HL-60 (cell line): ENCODE measurements around the gene RPN2.

Source experiments
- DNase-seq, 2 experiments: peaks; one replicate each; pipeline ENCODE4 v3.0.0-alpha.2; 2010 to 2020; ENCODE audit warnings: low read depth in 1 of 2, low spot score in 1 of 2
- H3K27ac ChIP-seq: fragments of 250-450 bp; sonication (Bioruptor Pico); replicated peaks from 2 replicates; pipeline ENCODE4 v1.5.1; 2020; ENCODE audit warnings: mild to moderate bottlenecking, moderate library complexity
- H3K27me3 ChIP-seq: fragments of 250-450 bp; sonication (Bioruptor Pico); 2 replicates; pipeline ENCODE4 v1.5.1; 2021; ENCODE audit warnings: mild to moderate bottlenecking, moderate library complexity; ENCODE audit not compliant: insufficient read depth, poor library complexity, severe bottlenecking
- H3K4me3 ChIP-seq: replicated peaks from 2 replicates; pipeline ENCODE4 v1.5.1; 2011; ENCODE audit warnings: mild to moderate bottlenecking, control low read depth, low read length; ENCODE audit not compliant: insufficient read depth
- GABPA ChIP-seq: IDR thresholded peaks from 2 replicates; pipeline ENCODE4 v1.6.1; 2012; ENCODE audit warnings: low read depth
- POLR2AphosphoS5 ChIP-seq: IDR thresholded peaks from 2 replicates; pipeline ENCODE4 v1.6.1; 2012; ENCODE audit warnings: low read depth
- SPI1 ChIP-seq: IDR thresholded peaks from 2 replicates; pipeline ENCODE4 v1.6.1; 2012; ENCODE audit warnings: low read depth, mild to moderate bottlenecking, borderline replicate concordance
- TF ChIP-seq, protein P1 (sequence below): IDR thresholded peaks from 2 replicates; pipeline ENCODE4 v1.6.1; 2012; ENCODE audit warnings: low read depth; ENCODE audit not compliant: insufficient replicate concordance
- TF ChIP-seq, protein P2 (sequence below): IDR thresholded peaks from one replicate; pipeline ENCODE4 v1.5.1; 2011; ENCODE audit warnings: low read length, control low read depth, inconsistent platforms; ENCODE audit not compliant: insufficient read depth

The RPN2 gene

DNA sequence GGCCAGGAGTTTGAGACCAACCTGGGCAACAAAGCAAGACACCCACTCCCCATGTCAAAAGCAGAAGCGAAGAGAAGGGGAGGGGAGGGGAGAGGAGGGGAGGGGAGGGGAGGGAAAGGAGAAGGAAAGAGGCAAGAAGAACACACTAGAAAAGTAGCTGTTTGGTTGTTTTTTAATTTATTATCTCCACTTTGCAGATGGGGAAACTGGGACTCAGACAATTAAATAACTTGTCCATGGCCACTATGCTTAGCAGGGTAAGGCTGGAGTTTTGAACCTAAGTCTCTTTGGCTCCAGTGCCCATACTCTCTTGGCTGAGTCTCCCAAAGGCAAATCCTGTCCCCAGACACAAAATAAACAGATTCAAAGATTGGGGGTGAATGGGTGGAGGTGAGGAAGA is 94.9 kb downstream of the RPN2 start:
- Histone ChIP-seq H3K27ac (no peak overlapping the region), H3K4me3 (no peak overlapping the region), H3K27me3 (no peaks in the 10 kb centered on the region)
- TF ChIP-seq SPI1 (no peak), GABPA (no peak), POLR2AphosphoS5 (no peak)
- TF ChIP-seq, protein P1, sequence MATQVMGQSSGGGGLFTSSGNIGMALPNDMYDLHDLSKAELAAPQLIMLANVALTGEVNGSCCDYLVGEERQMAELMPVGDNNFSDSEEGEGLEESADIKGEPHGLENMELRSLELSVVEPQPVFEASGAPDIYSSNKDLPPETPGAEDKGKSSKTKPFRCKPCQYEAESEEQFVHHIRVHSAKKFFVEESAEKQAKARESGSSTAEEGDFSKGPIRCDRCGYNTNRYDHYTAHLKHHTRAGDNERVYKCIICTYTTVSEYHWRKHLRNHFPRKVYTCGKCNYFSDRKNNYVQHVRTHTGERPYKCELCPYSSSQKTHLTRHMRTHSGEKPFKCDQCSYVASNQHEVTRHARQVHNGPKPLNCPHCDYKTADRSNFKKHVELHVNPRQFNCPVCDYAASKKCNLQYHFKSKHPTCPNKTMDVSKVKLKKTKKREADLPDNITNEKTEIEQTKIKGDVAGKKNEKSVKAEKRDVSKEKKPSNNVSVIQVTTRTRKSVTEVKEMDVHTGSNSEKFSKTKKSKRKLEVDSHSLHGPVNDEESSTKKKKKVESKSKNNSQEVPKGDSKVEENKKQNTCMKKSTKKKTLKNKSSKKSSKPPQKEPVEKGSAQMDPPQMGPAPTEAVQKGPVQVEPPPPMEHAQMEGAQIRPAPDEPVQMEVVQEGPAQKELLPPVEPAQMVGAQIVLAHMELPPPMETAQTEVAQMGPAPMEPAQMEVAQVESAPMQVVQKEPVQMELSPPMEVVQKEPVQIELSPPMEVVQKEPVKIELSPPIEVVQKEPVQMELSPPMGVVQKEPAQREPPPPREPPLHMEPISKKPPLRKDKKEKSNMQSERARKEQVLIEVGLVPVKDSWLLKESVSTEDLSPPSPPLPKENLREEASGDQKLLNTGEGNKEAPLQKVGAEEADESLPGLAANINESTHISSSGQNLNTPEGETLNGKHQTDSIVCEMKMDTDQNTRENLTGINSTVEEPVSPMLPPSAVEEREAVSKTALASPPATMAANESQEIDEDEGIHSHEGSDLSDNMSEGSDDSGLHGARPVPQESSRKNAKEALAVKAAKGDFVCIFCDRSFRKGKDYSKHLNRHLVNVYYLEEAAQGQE = no peak
- TF ChIP-seq, protein P2, sequence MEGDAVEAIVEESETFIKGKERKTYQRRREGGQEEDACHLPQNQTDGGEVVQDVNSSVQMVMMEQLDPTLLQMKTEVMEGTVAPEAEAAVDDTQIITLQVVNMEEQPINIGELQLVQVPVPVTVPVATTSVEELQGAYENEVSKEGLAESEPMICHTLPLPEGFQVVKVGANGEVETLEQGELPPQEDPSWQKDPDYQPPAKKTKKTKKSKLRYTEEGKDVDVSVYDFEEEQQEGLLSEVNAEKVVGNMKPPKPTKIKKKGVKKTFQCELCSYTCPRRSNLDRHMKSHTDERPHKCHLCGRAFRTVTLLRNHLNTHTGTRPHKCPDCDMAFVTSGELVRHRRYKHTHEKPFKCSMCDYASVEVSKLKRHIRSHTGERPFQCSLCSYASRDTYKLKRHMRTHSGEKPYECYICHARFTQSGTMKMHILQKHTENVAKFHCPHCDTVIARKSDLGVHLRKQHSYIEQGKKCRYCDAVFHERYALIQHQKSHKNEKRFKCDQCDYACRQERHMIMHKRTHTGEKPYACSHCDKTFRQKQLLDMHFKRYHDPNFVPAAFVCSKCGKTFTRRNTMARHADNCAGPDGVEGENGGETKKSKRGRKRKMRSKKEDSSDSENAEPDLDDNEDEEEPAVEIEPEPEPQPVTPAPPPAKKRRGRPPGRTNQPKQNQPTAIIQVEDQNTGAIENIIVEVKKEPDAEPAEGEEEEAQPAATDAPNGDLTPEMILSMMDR = no peak
- no peak for DNase-seq

DNA sequence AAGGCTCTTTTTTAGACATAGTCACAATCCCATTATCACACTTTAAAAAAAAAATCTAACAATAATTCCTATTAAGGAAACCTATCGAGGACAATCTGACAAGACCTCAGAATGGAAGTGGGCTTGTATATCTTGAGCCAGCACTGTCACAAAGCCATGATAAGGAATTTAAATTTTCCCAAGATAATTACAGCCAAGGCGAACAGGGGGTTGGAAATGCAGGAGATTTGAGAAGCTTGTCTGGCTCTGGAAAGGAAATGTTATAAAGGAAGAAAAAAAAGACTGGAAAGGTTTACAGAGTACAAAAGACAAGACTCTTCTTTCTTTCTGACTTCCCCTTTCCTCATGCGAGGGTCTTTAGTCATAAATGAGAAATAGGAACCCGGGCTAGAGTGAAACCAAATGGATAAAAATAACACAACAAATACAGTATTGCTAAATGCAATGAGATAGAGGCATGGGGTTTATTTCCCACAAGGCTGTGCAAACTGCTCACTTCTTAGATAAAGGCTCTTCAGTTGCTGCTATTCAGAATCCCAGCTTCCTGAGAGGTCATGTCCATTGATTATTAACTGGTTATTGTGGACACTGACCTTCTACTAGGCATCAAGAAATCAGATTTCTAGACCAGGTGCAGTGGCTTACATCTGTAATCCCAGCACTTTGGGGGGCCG is 95.9 kb downstream of the RPN2 start:
- DNase-seq = peak in 1 of 2 experiments; percentile 43
- TF ChIP-seq SPI1 = peak; percentile 91
- no peak for TF ChIP-seq POLR2AphosphoS5
- TF ChIP-seq GABPA = no peak
- TF ChIP-seq, protein P1 = no peak
- TF ChIP-seq, protein P2 = no peak
- H3K27me3 ChIP-seq = no peaks in the 10 kb centered on the region
- H3K4me3 ChIP-seq = no peak overlapping the region
- H3K27ac ChIP-seq = peak overlapping the region; percentile 42

DNA sequence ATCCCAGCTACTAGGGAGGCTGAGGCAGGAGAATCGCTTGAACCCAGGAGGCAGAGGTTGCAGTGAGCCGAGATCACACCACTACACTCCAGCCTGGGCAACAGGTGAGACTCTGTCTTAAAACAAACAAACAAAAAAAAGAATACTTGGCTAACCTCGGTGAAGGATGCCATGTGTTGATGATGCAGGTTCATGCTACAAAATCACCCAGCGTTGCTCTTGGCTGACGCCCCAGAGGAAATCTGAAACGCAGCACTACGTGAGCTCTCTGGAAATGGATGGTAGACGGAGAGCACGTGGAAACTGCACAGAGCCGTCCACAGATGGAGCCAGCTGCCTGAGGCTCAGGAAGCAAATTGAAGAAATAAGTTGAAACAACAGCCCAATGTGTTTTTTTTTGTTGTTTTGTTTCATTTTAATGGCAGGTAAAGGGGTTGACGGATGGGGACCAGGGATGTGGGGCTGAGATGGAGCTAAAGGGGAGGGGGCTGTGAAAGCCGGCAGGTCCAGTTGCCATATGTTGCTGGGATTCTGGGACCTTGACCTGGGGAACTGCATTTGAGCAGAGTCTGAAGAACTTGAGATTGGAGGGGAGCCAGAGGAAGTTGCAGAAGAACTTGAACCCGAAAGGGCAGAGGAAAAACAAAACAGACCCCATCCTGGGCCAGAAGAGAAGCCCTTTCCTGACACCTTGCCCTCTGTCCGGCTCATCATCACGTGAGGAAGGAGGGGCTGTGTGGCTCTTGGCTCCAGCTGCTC is 97.5 kb downstream of the RPN2 start:
- H3K27ac ChIP-seq = no peak overlapping the region
- peak in 1 of 2 experiments; percentile 51 for DNase-seq
- H3K27me3 ChIP-seq = no peaks in the 10 kb centered on the region
- no peak overlapping the region for H3K4me3 ChIP-seq
- no peak for TF ChIP-seq POLR2AphosphoS5
- no peak for TF ChIP-seq SPI1
- TF ChIP-seq, protein P1 = no peak
- TF ChIP-seq, protein P2 = no peak
- no peak for TF ChIP-seq GABPA
